ENCODE measurements around the gene TEC.

- TF ChIP-seq POLR2A (IDR thresholded peaks at IDR 0.05), result no peak
- no peak for TF ChIP-seq CTCF (IDR thresholded peaks at IDR 0.05)
Observed at GRCh38 chr4:48250343-48250742, 19.3 kb downstream of the TEC start.
